Naive B cell (primary cell): ENCODE measurements around the gene NPAS3. TPM values are rescaled to one million over a fixed set of nuclear protein-coding genes. Genes with fewer than 3 reads are reported as not detected.

Experiments used
- ATAC-seq, 2 donors: fragments of 150-1000 bp; cut with Tn5 transposase; 2 replicates each; pipeline ENCODE4 v1.10.0; 2021; ENCODE audit warnings: low read depth in 2 of 2, mild to moderate bottlenecking in 2 of 2, moderate library complexity in 2 of 2
- DNase-seq: peaks from one replicate; pipeline ENCODE4 v3.0.0; 2022
- H3K27ac Mint-ChIP-seq, 6 donors: one replicate each; pipeline ENCODE4 v1.8.0; 2020 to 2022; ENCODE audit warnings: mild to moderate bottlenecking in 6 of 6, mixed read lengths in 6 of 6, moderate library complexity in 5 of 6, inconsistent platforms in 2 of 6
- H3K27me3 Mint-ChIP-seq, 3 donors: one replicate each; pipeline ENCODE4 v1.8.0; 2021 to 2022; ENCODE audit warnings: mixed read lengths in 3 of 3, mild to moderate bottlenecking in 1 of 3
- H3K36me3 Mint-ChIP-seq, 2 donors: one replicate each; pipeline ENCODE4 v1.8.0; 2020 to 2022; ENCODE audit warnings: mixed read lengths in 2 of 2, inconsistent platforms in 1 of 2, mild to moderate bottlenecking in 1 of 2
- H3K4me1 Mint-ChIP-seq, 3 donors: one replicate each; pipeline ENCODE4 v1.8.0; 2020 to 2022; ENCODE audit warnings: mixed read lengths in 3 of 3, inconsistent platforms in 1 of 3, mild to moderate bottlenecking in 1 of 3, moderate library complexity in 1 of 3
- H3K4me3 Mint-ChIP-seq, 8 donors: one replicate each; pipeline ENCODE4 v1.8.0; 2020 to 2022; ENCODE audit warnings: mild to moderate bottlenecking in 8 of 8, mixed read lengths in 8 of 8, moderate library complexity in 8 of 8, inconsistent platforms in 2 of 8
- H3K9me3 Mint-ChIP-seq, 7 donors: one replicate each; pipeline ENCODE4 v1.8.0; 2020 to 2022; ENCODE audit warnings: mixed read lengths in 7 of 7, mild to moderate bottlenecking in 5 of 7, inconsistent platforms in 2 of 7, moderate library complexity in 1 of 7
- polyA plus RNA-seq, 6 donors: library from polyadenylated mRNA; unstranded; fragments of 300-500 nt; fragmentation: Illumina TruSeq; gene quantifications; one replicate each; pipeline ENCODE4 v1.2.3, GENCODE V29; 2021; ENCODE audit warnings: low read depth in 6 of 6

Gene NPAS3
- polyA plus RNA-seq, 6 donors from 2014 or later = not detected

DNA sequence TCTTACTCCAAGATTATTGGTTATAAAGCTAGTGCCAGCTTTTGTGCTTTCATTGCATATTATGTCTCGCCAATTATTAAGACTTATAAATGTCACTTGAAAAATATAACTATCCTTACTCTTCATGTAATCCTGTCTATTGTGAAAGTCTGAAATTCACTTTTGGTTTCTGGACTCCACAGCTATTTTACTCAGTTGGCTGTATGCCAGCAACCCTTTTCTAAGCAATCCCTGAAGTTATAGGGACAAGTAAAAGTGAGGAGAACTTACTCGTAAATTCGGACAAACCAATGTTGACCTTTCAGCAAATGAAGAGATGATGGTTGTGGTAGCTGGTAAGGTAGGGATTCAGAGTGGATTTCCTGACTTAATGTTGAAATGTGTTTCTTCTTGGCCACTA is 196.3 kb downstream of the NPAS3 start:
- Mint-ChIP-seq H3K4me3 (no peak overlapping the region), H3K4me1 (no peaks in the 10 kb centered on the region), H3K9me3 (peaks cover 0 to 11% (median 0%) of the 10 kb centered on the region in 7 donors), H3K36me3 (no peaks in the 10 kb centered on the region), H3K27me3 (no peaks in the 10 kb centered on the region), H3K27ac (no peak overlapping the region)
- ATAC-seq (no peak), DNase-seq (no peak)

GRCh38 chr14:33150666-33151428 is 212.2 kb downstream of the NPAS3 start:
- H3K27me3 Mint-ChIP-seq = no peaks in the 10 kb centered on the region
- no peaks in the 10 kb centered on the region for H3K36me3 Mint-ChIP-seq
- H3K27ac Mint-ChIP-seq = no peak overlapping the region
- DNase-seq = no peak
- ATAC-seq = no peak
- H3K4me3 Mint-ChIP-seq = no peak overlapping the region
- no peaks in the 10 kb centered on the region for H3K4me1 Mint-ChIP-seq
- H3K9me3 Mint-ChIP-seq = peaks cover 0 to 8% (median 3%) of the 10 kb centered on the region in 7 donors

DNA sequence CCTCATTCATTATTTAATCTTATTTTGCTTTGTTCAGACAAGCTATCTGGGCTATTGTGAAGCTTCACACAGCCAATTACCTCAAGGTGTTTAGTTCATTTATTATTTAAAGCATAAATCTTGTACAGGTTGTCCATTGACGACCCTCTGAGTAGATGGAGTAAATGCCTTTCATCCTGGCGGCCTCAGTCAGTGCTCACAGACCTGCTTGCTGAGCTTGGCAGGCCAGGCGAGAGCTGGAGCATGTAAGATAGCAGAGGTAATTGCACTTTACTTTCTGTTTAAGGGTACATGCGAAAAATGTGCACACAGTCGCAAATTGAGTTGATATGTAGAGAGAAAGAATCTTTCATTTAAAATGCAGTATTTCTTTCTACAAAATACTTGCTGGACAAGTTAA is 224.4 kb downstream of the NPAS3 start:
- no peaks in the 10 kb centered on the region for H3K36me3 Mint-ChIP-seq
- no peaks in the 10 kb centered on the region for H3K27me3 Mint-ChIP-seq
- ATAC-seq = no peak
- no peak for DNase-seq
- H3K4me1 Mint-ChIP-seq = no peaks in the 10 kb centered on the region
- no peak overlapping the region for H3K4me3 Mint-ChIP-seq
- no peak overlapping the region for H3K27ac Mint-ChIP-seq
- H3K9me3 Mint-ChIP-seq = peaks cover 0 to 2% (median 0%) of the 10 kb centered on the region in 7 donors

DNA sequence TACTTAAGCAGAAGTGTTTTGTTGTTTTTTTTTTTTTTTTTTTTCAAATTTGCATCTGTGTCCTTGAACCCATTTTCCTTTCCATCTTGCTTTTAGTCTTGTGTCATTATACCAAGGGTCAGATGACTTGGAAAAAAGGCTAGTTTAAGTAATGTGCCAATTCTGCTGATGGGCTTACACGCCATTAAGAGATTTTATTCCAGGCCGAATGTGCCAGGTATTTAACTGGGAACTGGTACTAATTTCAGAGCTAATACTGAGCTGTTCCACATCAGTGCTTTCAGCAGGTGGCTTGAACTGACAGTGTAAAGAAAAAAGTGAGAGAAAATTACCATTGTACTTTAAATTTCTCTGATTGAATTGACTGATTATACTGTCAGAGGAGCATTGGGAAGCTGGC is 224.9 kb downstream of the NPAS3 start:
- DNase-seq (no peak), ATAC-seq (no peak)
- no peak overlapping the region for H3K4me3 Mint-ChIP-seq
- no peaks in the 10 kb centered on the region for H3K36me3 Mint-ChIP-seq
- H3K9me3 Mint-ChIP-seq = peaks cover 0 to 2% (median 0%) of the 10 kb centered on the region in 7 donors
- no peaks in the 10 kb centered on the region for H3K27me3 Mint-ChIP-seq
- no peak overlapping the region for H3K27ac Mint-ChIP-seq
- H3K4me1 Mint-ChIP-seq = no peaks in the 10 kb centered on the region

GRCh38 chr14:33165144-33165925 is 226.7 kb downstream of the NPAS3 start:
- Mint-ChIP-seq H3K4me1 (no peaks in the 10 kb centered on the region), H3K27ac (no peak overlapping the region), H3K27me3 (no peaks in the 10 kb centered on the region), H3K36me3 (no peaks in the 10 kb centered on the region), H3K9me3 (peaks cover 0 to 4% (median 0%) of the 10 kb centered on the region in 7 donors), H3K4me3 (no peak overlapping the region)
- no peak for DNase-seq
- ATAC-seq = no peak

DNA sequence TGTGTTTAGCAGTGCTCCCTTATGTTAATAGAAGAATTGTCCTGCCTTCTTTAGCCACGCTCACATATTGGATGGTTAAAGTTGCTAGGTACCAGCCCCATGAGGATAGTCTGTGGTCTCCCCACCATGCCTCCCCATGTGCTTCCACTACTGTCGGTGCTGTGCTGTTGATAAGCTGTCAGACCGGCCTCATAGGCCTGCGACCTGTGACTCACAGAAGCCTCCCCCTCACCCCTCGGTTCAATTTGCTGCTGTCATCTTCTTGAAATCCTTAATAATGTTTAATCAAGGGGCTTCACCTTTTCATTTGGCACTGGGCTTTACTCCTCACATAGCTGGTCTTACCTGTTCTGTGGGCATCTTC is 227.2 kb downstream of the NPAS3 start:
- H3K4me3 Mint-ChIP-seq = no peak overlapping the region
- H3K27me3 Mint-ChIP-seq = no peaks in the 10 kb centered on the region
- H3K9me3 Mint-ChIP-seq = peaks cover 0 to 4% (median 0%) of the 10 kb centered on the region in 7 donors
- H3K27ac Mint-ChIP-seq = no peak overlapping the region
- ATAC-seq (no peak), DNase-seq (no peak)
- H3K36me3 Mint-ChIP-seq = no peaks in the 10 kb centered on the region
- no peaks in the 10 kb centered on the region for H3K4me1 Mint-ChIP-seq

DNA sequence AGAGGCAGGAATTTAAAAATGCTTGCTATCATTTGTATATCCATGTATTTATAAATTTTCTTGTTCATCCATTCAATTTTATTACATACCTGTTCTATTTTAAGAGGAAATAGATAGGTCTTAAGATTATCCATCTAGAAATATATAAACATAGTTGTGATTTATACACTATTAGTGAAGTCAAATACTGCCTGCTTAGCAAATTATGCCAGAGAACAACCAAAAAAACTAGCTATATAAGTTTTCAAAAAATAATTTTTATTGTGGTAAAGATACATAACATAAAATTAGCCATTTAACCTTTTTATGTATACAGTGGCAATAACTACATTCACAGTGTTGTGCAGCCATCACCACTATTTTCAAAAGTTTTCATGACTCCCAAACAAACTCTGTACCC is 237.3 kb downstream of the NPAS3 start:
- no peak for ATAC-seq
- Mint-ChIP-seq H3K27ac (no peak overlapping the region), H3K36me3 (no peaks in the 10 kb centered on the region), H3K9me3 (peaks cover 0 to 4% (median 0%) of the 10 kb centered on the region in 7 donors), H3K4me1 (no peaks in the 10 kb centered on the region), H3K4me3 (no peak overlapping the region), H3K27me3 (no peaks in the 10 kb centered on the region)
- DNase-seq = no peak

DNA sequence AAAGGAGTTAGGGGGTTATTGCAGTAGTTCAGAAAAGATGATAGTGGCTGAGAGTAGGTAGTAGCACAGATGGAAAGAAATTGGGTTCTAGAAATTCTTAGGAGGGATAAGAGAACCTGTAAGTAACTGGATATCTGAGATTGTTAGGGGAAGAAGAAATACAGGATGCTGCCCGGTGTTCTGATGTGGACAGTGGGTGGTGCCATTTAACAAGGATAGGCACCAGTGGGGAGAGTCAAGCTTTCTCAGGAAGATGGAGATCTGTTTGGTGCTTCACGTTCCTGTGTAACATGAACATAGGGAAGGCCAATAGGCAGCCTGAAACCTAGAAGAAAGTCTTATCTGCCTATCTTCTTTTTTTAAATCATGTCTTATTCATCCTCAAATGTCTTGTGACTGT is 245.9 kb downstream of the NPAS3 start:
- DNase-seq = no peak
- Mint-ChIP-seq H3K27ac (no peak overlapping the region), H3K4me3 (no peak overlapping the region), H3K27me3 (no peaks in the 10 kb centered on the region), H3K9me3 (no peaks in the 10 kb centered on the region), H3K4me1 (no peaks in the 10 kb centered on the region), H3K36me3 (no peaks in the 10 kb centered on the region)
- ATAC-seq = no peak

DNA sequence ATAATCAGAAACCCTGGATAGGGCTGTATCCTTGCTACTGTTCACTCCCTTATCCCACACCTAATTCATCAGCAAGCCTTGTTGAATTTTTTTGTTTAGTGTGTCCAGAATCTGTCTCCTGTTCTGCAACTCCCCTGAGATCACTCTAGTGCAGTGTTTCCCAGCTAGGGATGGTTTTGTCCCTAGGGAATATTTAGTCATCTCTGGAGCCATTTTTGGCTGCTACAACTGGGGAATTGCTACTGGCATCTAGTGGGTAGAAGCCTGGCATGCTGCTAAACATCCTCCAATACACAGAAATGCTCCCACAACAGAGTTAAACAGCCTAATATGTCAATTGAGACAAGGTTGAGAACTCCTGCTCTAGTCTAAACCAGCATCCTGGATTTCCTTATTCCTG is 248.0 kb downstream of the NPAS3 start:
- Mint-ChIP-seq H3K4me1 (no peaks in the 10 kb centered on the region), H3K36me3 (no peaks in the 10 kb centered on the region), H3K4me3 (no peak overlapping the region), H3K27ac (no peak overlapping the region), H3K27me3 (no peaks in the 10 kb centered on the region), H3K9me3 (no peaks in the 10 kb centered on the region)
- DNase-seq (no peak), ATAC-seq (no peak)

GRCh38 chr14:33188880-33189279 is 250.2 kb downstream of the NPAS3 start:
- Mint-ChIP-seq H3K27ac (no peak overlapping the region), H3K9me3 (no peaks in the 10 kb centered on the region), H3K4me3 (no peak overlapping the region), H3K36me3 (no peaks in the 10 kb centered on the region), H3K4me1 (no peaks in the 10 kb centered on the region), H3K27me3 (no peaks in the 10 kb centered on the region)
- no peak for DNase-seq
- no peak for ATAC-seq

DNA sequence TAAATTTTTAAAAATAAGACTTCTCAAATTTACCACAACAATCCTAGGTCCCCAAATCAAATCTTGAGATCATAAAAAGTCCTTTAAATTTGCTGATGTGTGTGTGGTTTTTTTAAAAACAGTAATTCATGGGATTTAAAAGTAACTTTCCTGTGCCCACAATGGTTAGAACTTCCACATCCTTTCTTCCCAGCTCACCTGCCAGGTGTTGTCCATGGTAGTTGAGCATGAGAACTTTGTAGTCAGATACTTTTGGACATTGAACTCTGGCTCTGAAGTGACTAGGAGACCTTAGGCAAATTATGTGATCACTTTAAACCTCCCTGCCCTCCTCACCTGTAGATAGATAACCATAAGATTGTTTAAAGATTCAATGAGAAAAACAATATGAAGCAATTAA is 253.2 kb downstream of the NPAS3 start:
- H3K9me3 Mint-ChIP-seq = peaks cover 0 to 4% (median 0%) of the 10 kb centered on the region in 7 donors

DNA sequence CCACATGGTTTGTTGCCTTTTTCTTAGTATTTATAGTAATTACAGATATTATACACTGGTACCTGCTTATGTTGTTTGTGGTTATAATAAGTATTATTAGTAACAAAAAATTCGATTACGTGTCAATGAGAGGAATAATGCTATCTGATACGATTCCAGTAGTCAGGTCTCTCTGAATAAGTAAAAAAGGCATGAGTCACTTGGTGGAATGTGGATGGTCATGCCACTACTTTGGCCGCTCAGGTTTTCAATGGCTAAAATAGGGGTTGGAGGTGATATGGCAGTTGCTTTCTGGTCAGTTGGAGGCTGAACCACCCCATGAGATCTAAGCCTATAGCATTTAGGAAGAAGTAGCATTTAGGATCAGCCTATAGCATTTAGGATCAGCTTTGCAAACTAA is 255.9 kb downstream of the NPAS3 start:
- Mint-ChIP-seq H3K27ac (no peak overlapping the region), H3K27me3 (no peaks in the 10 kb centered on the region), H3K9me3 (peaks cover 0 to 10% (median 2%) of the 10 kb centered on the region in 7 donors), H3K4me1 (no peaks in the 10 kb centered on the region), H3K36me3 (no peaks in the 10 kb centered on the region), H3K4me3 (no peak overlapping the region)
- ATAC-seq = no peak
- no peak for DNase-seq

More for the DNA sequence above, 253.2 kb downstream of the NPAS3 start:
- Mint-ChIP-seq H3K4me3 (no peak overlapping the region), H3K36me3 (no peaks in the 10 kb centered on the region), H3K27me3 (no peaks in the 10 kb centered on the region), H3K4me1 (no peaks in the 10 kb centered on the region), H3K27ac (no peak overlapping the region)
- no peak for ATAC-seq
- no peak for DNase-seq

GRCh38 chr14:33198684-33199083 is 260.0 kb downstream of the NPAS3 start:
- H3K36me3 Mint-ChIP-seq = no peaks in the 10 kb centered on the region
- H3K27ac Mint-ChIP-seq = no peak overlapping the region
- no peak overlapping the region for H3K4me3 Mint-ChIP-seq
- ATAC-seq = no peak
- H3K27me3 Mint-ChIP-seq = no peaks in the 10 kb centered on the region
- no peak for DNase-seq
- H3K4me1 Mint-ChIP-seq = no peaks in the 10 kb centered on the region
- peaks cover 2 to 15% (median 5%) of the 10 kb centered on the region in 7 donors for H3K9me3 Mint-ChIP-seq

DNA sequence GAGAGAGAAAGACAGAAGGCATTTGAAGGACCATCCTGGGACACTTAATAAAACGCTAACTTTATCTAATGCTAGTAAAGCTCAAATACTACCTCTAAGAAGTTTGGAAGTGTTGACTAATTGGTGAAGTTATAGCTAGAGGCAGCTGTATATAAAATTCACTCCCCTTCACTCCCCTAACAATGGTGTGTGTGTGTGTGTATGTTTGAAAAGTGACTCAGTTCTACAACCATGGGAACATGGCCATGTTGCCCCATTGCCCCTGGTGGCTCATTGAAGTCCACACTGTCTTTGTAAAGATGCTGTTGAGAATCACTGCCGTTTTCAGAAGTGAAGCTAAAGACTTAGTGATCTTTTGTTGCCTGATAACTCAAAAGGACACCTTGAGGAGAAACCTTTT is 262.4 kb downstream of the NPAS3 start:
- peaks cover 2 to 14% (median 5%) of the 10 kb centered on the region in 7 donors for H3K9me3 Mint-ChIP-seq
- DNase-seq (no peak), ATAC-seq (no peak)
- H3K4me1 Mint-ChIP-seq = no peaks in the 10 kb centered on the region
- H3K27ac Mint-ChIP-seq = no peak overlapping the region
- no peaks in the 10 kb centered on the region for H3K36me3 Mint-ChIP-seq
- H3K27me3 Mint-ChIP-seq = no peaks in the 10 kb centered on the region
- no peak overlapping the region for H3K4me3 Mint-ChIP-seq
